GM12878 (cell line): Measurements from ENCODE around the gene BFSP2. TPM values are rescaled to one million over a fixed set of nuclear protein-coding genes. Genes with fewer than 3 reads are reported as not detected.

Experiments used
- ATAC-seq: fragments of 200-7000 bp; cut with Tn5 transposase; 3 replicates; pipeline ENCODE4 v1.9.1; 2020; ENCODE audit warnings: mild to moderate bottlenecking, moderate library complexity
- BruUV-seq: library from RNA; stranded (reverse); fragments of 400-500 nt; replicated peaks from 2 replicates; lab custom pipeline; 2021; lab: Mats Ljungman, UMichigan
- CTCF ChIA-PET: fragments of 300-600 bp; sonication (Branson Sonifier 250); formaldehyde crosslinking; extraction: SDS; loops from one replicate; lab custom pipeline; 2021; ENCODE audit warnings: inconsistent platforms; lab: Yijun Ruan, JAX
- POLR2A ChIA-PET: fragments of 350-600 bp; formaldehyde crosslinking; extraction: SDS; loops from one replicate; lab custom pipeline; 2021; ENCODE audit warnings: inconsistent platforms; lab: Charles Lee
- RAD21 ChIA-PET: fragments of 300-600 bp; sonication (Branson Sonifier 250); formaldehyde crosslinking; loops from one replicate; lab custom pipeline; 2023; ENCODE audit warnings: antibody characterized with exemption; ENCODE audit not compliant: unreplicated experiment; lab: Charles Lee
- SMC1A ChIA-PET: fragments of 300-600 bp; sonication (Branson Sonifier 250); formaldehyde crosslinking; loops from one replicate; lab custom pipeline; 2023; ENCODE audit not compliant: unreplicated experiment, uncharacterized antibody; lab: Charles Lee
- DNase-seq: peaks from one replicate; pipeline ENCODE4 v3.0.0-alpha.2; 2011; ENCODE audit warnings: low read depth, low spot score
- FAIRE-seq: peaks from 3 replicates; lab custom pipeline; 2011; peaks lifted over from hg19 to GRCh38; lab: Jason Lieb, UNC
- H2AFZ ChIP-seq: 2 replicates; pipeline ENCODE4 v1.6.0; 2011; ENCODE audit warnings: low read depth, low read length, control low read depth; ENCODE audit not compliant: control insufficient read depth
- H3K27ac ChIP-seq: 2 replicates; pipeline ENCODE4 v1.5.1; 2011; ENCODE audit warnings: control low read depth; ENCODE audit not compliant: control insufficient read depth, insufficient read depth
- H3K27me3 ChIP-seq, 2 experiments: replicated peaks in 1 of 2; 2 replicates each; pipeline versions ENCODE4 v1.6.0 to v1.6.1; 2011; ENCODE audit warnings: low read length in 1 of 2; ENCODE audit not compliant: control insufficient read depth in 2 of 2, insufficient read depth in 2 of 2
- H3K36me3 ChIP-seq, 2 experiments: 2 replicates each; pipeline ENCODE4 v1.5.1; 2011; ENCODE audit warnings: low read length in 1 of 2; ENCODE audit not compliant: control insufficient read depth in 2 of 2, insufficient read depth in 2 of 2
- H3K4me1 ChIP-seq: 2 replicates; pipeline ENCODE4 v1.6.1; 2011; ENCODE audit warnings: mild to moderate bottlenecking, low read length, moderate library complexity, mixed read lengths; ENCODE audit not compliant: control insufficient read depth, insufficient read depth
- H3K4me2 ChIP-seq: 2 replicates; pipeline ENCODE4 v1.6.0; 2011; ENCODE audit warnings: control low read depth; ENCODE audit not compliant: control insufficient read depth, insufficient read depth
- H3K4me3 ChIP-seq: fragments of 200-600 bp; sonication (generic); 2 replicates; pipeline ENCODE4 v1.5.1; 2016
- H3K79me2 ChIP-seq: 2 replicates; pipeline ENCODE4 v1.6.0; 2011; ENCODE audit warnings: low read length; ENCODE audit not compliant: control insufficient read depth, insufficient read depth
- H3K9ac ChIP-seq: 2 replicates; pipeline ENCODE4 v1.8.0; 2011; ENCODE audit warnings: low read length, control low read depth, mixed read lengths; ENCODE audit not compliant: control insufficient read depth, insufficient read depth
- H3K9me3 ChIP-seq: replicated peaks from 3 replicates; pipeline ENCODE4 v1.5.1; 2011; ENCODE audit warnings: mild to moderate bottlenecking, low read length; ENCODE audit not compliant: control insufficient read depth, insufficient read depth
- H4K20me1 ChIP-seq: 2 replicates; pipeline ENCODE4 v1.6.0; 2011; ENCODE audit not compliant: control insufficient read depth, insufficient read depth
- BCL11A ChIP-seq: IDR thresholded peaks from 2 replicates; pipeline ENCODE4 v1.6.1; 2011; ENCODE audit warnings: low read depth, low read length
- BCLAF1 ChIP-seq: fragments of 450-650 bp; IDR thresholded peaks from 2 replicates; pipeline ENCODE4 v1.6.1; 2017; ENCODE audit warnings: antibody characterized with exemption, mild to moderate bottlenecking, moderate library complexity
- E4F1 ChIP-seq: fragments of 450-650 bp; IDR thresholded peaks from 2 replicates; pipeline ENCODE4 v1.6.1; 2018; ENCODE audit warnings: borderline replicate concordance, mild to moderate bottlenecking; ENCODE audit not compliant: partially characterized antibody
- EGR1 ChIP-seq, 2 experiments: IDR thresholded peaks; 1 replicate in 1 of 2; 2 replicates in 1 of 2; pipeline ENCODE4 v1.6.1; 2011 to 2012; ENCODE audit warnings: low read depth in 2 of 2, low read length in 2 of 2, borderline replicate concordance in 1 of 2, mild to moderate bottlenecking in 1 of 2, moderate library complexity in 1 of 2
- MAX ChIP-seq: IDR thresholded peaks from 2 replicates; pipeline ENCODE4 v1.6.1; 2012; ENCODE audit warnings: low read depth, low read length, improper control_type of control experiment
- MEF2A ChIP-seq: IDR thresholded peaks from 2 replicates; pipeline ENCODE4 v1.6.1; 2011; ENCODE audit warnings: low read depth, mild to moderate bottlenecking, low read length, moderate library complexity; ENCODE audit not compliant: insufficient read depth
- MLLT1 ChIP-seq: fragments of 450-650 bp; IDR thresholded peaks from 2 replicates; pipeline ENCODE4 v1.6.1; 2016; ENCODE audit warnings: mild to moderate bottlenecking
- NFYA ChIP-seq: IDR thresholded peaks from 2 replicates; pipeline ENCODE4 v1.6.1; 2011; ENCODE audit warnings: low read depth, mild to moderate bottlenecking, low read length, improper control_type of control experiment, borderline replicate concordance
- RAD21 ChIP-seq: IDR thresholded peaks from 2 replicates; pipeline ENCODE4 v1.6.1; 2011; ENCODE audit warnings: mild to moderate bottlenecking, low read depth, low read length, moderate library complexity; ENCODE audit not compliant: insufficient read depth
- RAD51 ChIP-seq: fragments of 450-650 bp; IDR thresholded peaks from 2 replicates; pipeline ENCODE4 v1.6.1; 2016; ENCODE audit warnings: moderate library complexity, mild to moderate bottlenecking, inconsistent platforms
- SIX5 ChIP-seq: IDR thresholded peaks from 2 replicates; pipeline ENCODE4 v1.6.1; 2011; ENCODE audit warnings: mild to moderate bottlenecking, low read depth, low read length, moderate library complexity; ENCODE audit not compliant: severe bottlenecking
- SPI1 ChIP-seq: IDR thresholded peaks from 2 replicates; pipeline ENCODE4 v1.6.1; 2011; ENCODE audit warnings: low read depth, mild to moderate bottlenecking, low read length, moderate library complexity, borderline replicate concordance; ENCODE audit not compliant: insufficient read depth
- SUPT20H ChIP-seq: IDR thresholded peaks from 2 replicates; pipeline ENCODE4 v1.6.1; 2011; ENCODE audit warnings: low read depth, mild to moderate bottlenecking, low read length, moderate library complexity, borderline replicate concordance; ENCODE audit not compliant: control insufficient read depth
- TARDBP ChIP-seq: IDR thresholded peaks from 2 replicates; pipeline ENCODE4 v1.6.1; 2016; ENCODE audit warnings: borderline replicate concordance
- WGBS: methylation state at CpG from one replicate; pipeline ENCODE4 v1.1.6; 2016; ENCODE audit warnings: low lambda C conversion rate; ENCODE audit not compliant: insufficient replicate concordance, insufficient coverage; ENCODE audit errors: missing lambda C conversion rate; 5-methylcytosine and 5-hydroxymethylcytosine counted together
- in situ Hi-C: fragments of 300-500 bp; cut with MboI; formaldehyde crosslinking; loops from 9 replicates; pipeline ENCODE4 v1.14.3; 2018; ENCODE audit warnings: mixed read lengths
- intact Hi-C: fragments of 100-400 bp; cut with micrococcal nuclease; formaldehyde crosslinking; loops from one replicate; pipeline ENCODE4 v1.14.2; 2022; ENCODE audit not compliant: unreplicated experiment
- polyA plus RNA-seq, 11 experiments: library from polyadenylated mRNA; depleted of rRNA in 4 of 11; unstranded in 6 of 11; stranded (reverse) in 5 of 11; fragments of >200 nt; fragmentation: Nextera tagmentation in 4 of 11; fragmentation: Illumina TruSeq in 1 of 11; extraction: Ambion mirVana in 4 of 11; extraction: Trizol in 1 of 11; gene quantifications; 1 replicate in 1 of 11; 2 replicates in 10 of 11; pipeline versions ENCODE4 v1.2.1 to v1.2.3, GENCODE V29; 2011 to 2016; ENCODE audit warnings: inconsistent platforms in 2 of 11, missing spikeins in 2 of 11, low read depth in 1 of 11
- total RNA-seq, 4 experiments: library from RNA; depleted of rRNA in 3 of 4; stranded (reverse); fragments of >200 nt in 3 of 4; fragmentation: Illumina TruSeq in 1 of 4; extraction: Trizol in 1 of 4; gene quantifications; 2 replicates each; pipeline versions ENCODE4 v1.2.1 to v1.2.3, GENCODE V29; 2013 to 2021

The BFSP2 gene
- total and polyA plus RNA-seq, 10 of the 15 experiments (the other 5 are each of a cell fraction or from before 2014, with no cell fraction given): 1.5 to 20.4 (median 7.3) TPM

- FAIRE-seq (no peak), ATAC-seq (no peak), DNase-seq (no peak)
- POLR2A ChIA-PET: no interaction called here
- WGBS: 29% methylated on average over 1 of the region's 1 CpG
- H3K9me3 ChIP-seq: peaks cover 11% of the 10 kb centered on the region
- no TSS peak for BruUV-seq
- H3K79me2 ChIP-seq: peaks cover 15% of the 10 kb centered on the region
- H3K9ac ChIP-seq: no peak overlapping the region
- peak overlapping the region; percentile 93; the same call in 1 of the 2 replicates for H3K4me2 ChIP-seq
- no peak overlapping the region; the same call in 1 of the 2 replicates for H3K4me3 ChIP-seq
- no peaks in the 10 kb centered on the region; a peak in 1 of 4 replicates for H3K36me3 ChIP-seq
- no peaks in the 10 kb centered on the region for H3K27me3 ChIP-seq
- SMC1A ChIA-PET: interaction anchor here (0.6 to 5.7 kb wide), 12 partner anchors 10 to 159 kb away, joined by 3 to 76 read pairs (median 12); partner anchors contain the start of gene CDV3
- H3K4me1 ChIP-seq: peaks cover 48% of the 10 kb centered on the region
- intact Hi-C loops: no loop called here
- in situ Hi-C loops: loop anchor here (5.0 kb wide), 1 partner anchor 84 kb away; the partner anchor contains the start of gene CDV3
- no peak overlapping the region for H3K27ac ChIP-seq
- RAD21 ChIA-PET: interaction anchor here (0.8 to 4.3 kb wide), 3 partner anchors 8 to 88 kb away, joined by 3 to 33 read pairs (median 10); no protein-coding TSS in a partner anchor
- CTCF ChIA-PET: interaction anchor here (0.6 to 9.7 kb wide), 12 partner anchors 8 to 330 kb away, joined by 3 to 86 read pairs (median 6); no protein-coding TSS in a partner anchor
- no peaks in the 10 kb centered on the region for H4K20me1 ChIP-seq
- H2AFZ ChIP-seq: no peak overlapping the region
- peak; percentile 57 for TF ChIP-seq RAD21
- TF ChIP-seq EGR1 (IDR thresholded peaks at IDR 0.05; ENCODE audit: borderline replicate concordance in 1 of 2, low read depth in 2 of 2, low read length in 2 of 2): no peak
- no peak for TF ChIP-seq MAX
- no peak for TF ChIP-seq SPI1
- TF ChIP-seq E4F1: no peak
- TF ChIP-seq SUPT20H: no peak
- no peak for TF ChIP-seq RAD51
- no peak for TF ChIP-seq TARDBP
- TF ChIP-seq BCLAF1: no peak
- no peak for TF ChIP-seq MEF2A
- no peak for TF ChIP-seq MLLT1
- no peak for TF ChIP-seq SIX5
- no peak for TF ChIP-seq NFYA
- TF ChIP-seq BCL11A: no peak
Measured at GRCh38 chr3:133487920-133488540, 88.2 kb downstream of the BFSP2 start.
